Activated T-helper 1 cell treated with Interleukin-2 at 50 U/mL for 16 hours (primary cell): ENCODE results near the gene ZNF688.

Source experiments
- DNase-seq: peaks from one replicate; pipeline ENCODE4 v3.0.0-alpha.2; 2020; ENCODE audit warnings: low read depth

The ZNF688 gene

GRCh38 chr16:30585400-30586191 is 14.1 kb upstream of the ZNF688 start, which contains the start of gene ZNF785:
Gene ZNF785, minus strand, starts transcription at chr16:30585697. Its CDS starts 86 bp downstream, at chr16:30585611.
- DNase-seq, result peak; percentile 83

GRCh38 chr16:30585022-30585399 is 13.5 kb upstream of the ZNF688 start:
- DNase-seq, result no peak

- no peak for DNase-seq
Observed at GRCh38 chr16:30582611-30583340, 11.3 kb upstream of the ZNF688 start.

- DNase-seq, result no peak
Observed at GRCh38 chr16:30581457-30581856, 9.9 kb upstream of the ZNF688 start.

GRCh38 chr16:30574678-30575077 is 3.2 kb upstream of the ZNF688 start:
- no peak for DNase-seq

GRCh38 chr16:30570636-30571444 is 674 bp downstream of the ZNF688 start:
- no peak for DNase-seq

GRCh38 chr16:30569746-30570635 is 1.5 kb downstream of the ZNF688 start:
- DNase-seq, result no peak

- DNase-seq, result no peak
Observed at GRCh38 chr16:30569281-30569680, 2.2 kb downstream of the ZNF688 start.

GRCh38 chr16:30567991-30568638 is 3.4 kb downstream of the ZNF688 start:
- no peak for DNase-seq

- no peak for DNase-seq
Observed at GRCh38 chr16:30567160-30567990, 4.1 kb downstream of the ZNF688 start.

- DNase-seq, result no peak
Observed at GRCh38 chr16:30566531-30566930, 5.0 kb downstream of the ZNF688 start.

- DNase-seq, result no peak
Observed at GRCh38 chr16:30565984-30566383, 5.5 kb downstream of the ZNF688 start.

- no peak for DNase-seq
Observed at GRCh38 chr16:30565526-30565925, 6.0 kb downstream of the ZNF688 start.

GRCh38 chr16:30562021-30562420 is 9.5 kb downstream of the ZNF688 start:
- no peak for DNase-seq

- DNase-seq, result no peak
Observed at GRCh38 chr16:30561089-30561816, 10.3 kb downstream of the ZNF688 start.

- no peak for DNase-seq
Observed at GRCh38 chr16:30559690-30560089, 11.8 kb downstream of the ZNF688 start.

GRCh38 chr16:30558789-30559377 is 12.6 kb downstream of the ZNF688 start:
- DNase-seq, result no peak

- DNase-seq, result peak; percentile 93
Observed at GRCh38 chr16:30557957-30558788, 13.3 kb downstream of the ZNF688 start, which contains the start of gene ZNF764. Gene ZNF764, minus strand, starts transcription at chr16:30558374. Its CDS starts 192 bp downstream, at chr16:30558182.
